NK-92 (cell line): Measurements from ENCODE around the gene SLC23A2.
"Not testable (repeated sequence)": the region's sequence is repeated elsewhere in the genome, so short reads cannot be mapped to it uniquely, and the experiment has no call there.

Source experiments
- DNase-seq: peaks from one replicate; lab custom pipeline; 2025; ENCODE audit not compliant: unreplicated experiment; lab: John Stamatoyannopoulos, UW

SLC23A2 gene

DNA sequence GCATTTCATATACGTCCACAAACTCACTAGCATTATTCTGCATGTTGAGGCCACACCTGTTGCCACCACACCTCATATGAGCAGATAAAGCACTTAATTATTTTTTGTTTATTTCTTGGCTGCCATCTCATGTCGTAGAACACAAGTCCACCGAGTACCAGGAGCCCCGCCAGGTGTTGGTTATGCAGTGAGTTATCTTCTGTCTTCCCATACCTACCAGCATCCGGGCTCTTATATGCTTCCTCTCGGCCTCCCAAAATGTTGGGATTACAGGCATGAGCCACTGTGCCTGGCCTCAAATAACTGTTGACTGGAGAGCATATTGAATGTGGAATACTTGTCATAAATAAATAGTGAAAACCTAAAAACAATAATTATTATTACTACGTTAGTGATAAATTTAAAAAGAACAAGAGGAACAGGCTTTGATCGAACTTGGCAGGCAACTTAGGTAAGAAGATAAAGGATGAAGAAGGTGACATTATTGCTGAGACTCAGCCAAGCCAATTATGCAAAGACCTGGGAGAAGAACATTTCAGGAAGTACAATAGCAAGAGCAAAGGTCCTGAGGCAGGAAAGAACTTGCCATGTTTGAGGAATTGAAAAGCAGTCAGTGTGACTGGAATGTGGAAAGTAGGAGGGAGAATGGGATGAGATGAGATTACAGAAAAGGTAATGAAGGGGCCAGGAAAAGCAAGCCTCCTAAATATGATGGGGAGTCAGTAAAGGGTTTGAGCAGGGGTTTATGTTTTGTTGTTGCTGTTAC, 12.6 kb upstream of the SLC23A2 start:
- DNase-seq: no peak

DNA sequence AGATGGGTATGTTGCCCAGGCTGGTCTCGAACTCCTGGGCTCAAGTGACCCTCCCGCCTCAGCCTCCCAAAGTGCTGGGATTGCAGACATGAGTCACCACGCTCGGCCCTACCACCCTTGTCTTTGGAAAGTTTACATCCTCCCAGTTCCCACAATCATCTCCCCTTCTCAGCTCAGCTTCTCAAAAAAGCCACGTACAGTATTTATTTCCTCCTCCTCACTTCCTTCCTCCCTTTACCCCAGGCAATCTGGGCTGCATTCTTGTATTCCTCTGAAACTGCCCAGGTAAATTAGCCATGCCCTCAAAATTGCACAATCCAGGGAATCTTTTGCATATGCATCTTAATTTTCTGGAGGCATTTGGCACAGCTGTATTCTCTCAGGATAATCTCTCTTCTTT, 7.4 kb upstream of the SLC23A2 start:
- DNase-seq: no peak

DNA sequence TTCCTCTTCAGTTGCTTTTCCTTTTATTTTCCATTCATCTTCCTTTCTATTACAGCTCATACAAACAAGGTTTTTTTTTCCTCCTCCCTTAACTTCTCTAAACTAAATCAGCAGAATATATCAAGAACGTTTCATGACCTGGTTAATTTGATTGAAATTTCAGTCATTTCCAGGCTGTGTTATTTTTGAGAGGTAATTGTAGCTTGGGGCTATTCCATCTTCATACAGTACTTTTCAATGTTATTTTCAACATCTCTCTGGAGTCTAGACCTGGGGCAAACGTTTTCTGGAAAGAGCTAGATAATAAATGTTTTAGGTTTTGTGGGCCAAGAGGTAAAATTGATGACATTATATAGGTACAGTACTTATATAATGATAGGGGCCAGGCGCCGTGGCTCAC, 4.0 kb upstream of the SLC23A2 start:
- DNase-seq: no peak

DNA sequence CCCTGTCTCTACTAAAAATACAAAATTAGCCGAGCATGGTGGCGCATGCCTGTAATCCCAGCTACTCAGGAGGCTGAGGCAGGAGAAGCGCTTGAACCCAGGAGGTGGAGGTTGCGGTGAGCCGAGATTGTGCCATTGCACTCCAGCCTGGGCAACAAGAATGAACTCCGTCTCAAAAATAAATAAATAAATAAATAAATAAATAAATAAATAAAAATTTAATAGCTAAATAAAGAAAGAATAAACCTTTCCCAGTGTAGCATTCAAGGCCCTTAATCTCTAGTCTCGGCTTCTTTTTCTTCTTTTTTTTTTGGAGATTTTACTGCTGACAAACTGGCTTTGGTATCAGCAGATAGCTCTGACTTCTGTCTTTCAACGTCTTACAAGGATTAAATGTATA, 3.5 kb upstream of the SLC23A2 start:
- DNase-seq: not testable (repeated sequence)

DNA sequence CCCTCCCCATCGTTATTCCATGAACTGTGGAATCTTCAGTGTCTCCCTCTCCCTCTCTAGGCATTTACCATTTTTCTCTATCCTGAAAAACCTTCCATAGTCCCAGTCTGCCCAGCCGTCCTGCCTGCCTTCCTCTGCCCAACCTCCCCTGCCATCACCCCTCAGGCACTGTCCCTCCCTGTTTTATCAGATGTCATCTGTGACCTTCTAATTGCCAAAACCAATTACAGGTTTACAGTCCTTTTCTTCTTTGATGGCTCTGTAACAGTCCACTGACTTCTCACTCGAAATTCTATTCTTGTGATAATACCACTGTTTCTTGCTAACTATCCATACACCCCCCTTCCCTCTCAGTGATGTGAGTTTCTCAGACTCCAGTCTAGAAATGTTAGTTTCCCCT, 2.3 kb upstream of the SLC23A2 start:
- DNase-seq: no peak

DNA sequence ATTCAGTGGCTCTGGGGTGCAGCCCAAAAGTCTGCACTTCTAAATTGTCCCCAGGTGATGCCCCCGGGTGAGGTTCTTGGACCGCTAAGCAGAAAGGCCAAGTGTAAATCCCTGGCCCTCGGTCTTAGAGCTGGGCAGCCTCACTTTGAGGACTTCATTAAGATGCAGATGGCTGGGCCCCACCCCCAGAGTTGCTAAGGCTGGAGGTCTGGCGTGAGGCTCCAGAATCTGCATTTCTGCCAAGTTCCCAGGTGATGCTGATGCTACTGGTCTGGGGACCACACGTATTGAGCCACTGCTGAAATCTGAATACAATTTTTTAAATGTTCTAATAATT, 735 bp upstream of the SLC23A2 start:
- no peak for DNase-seq

DNA sequence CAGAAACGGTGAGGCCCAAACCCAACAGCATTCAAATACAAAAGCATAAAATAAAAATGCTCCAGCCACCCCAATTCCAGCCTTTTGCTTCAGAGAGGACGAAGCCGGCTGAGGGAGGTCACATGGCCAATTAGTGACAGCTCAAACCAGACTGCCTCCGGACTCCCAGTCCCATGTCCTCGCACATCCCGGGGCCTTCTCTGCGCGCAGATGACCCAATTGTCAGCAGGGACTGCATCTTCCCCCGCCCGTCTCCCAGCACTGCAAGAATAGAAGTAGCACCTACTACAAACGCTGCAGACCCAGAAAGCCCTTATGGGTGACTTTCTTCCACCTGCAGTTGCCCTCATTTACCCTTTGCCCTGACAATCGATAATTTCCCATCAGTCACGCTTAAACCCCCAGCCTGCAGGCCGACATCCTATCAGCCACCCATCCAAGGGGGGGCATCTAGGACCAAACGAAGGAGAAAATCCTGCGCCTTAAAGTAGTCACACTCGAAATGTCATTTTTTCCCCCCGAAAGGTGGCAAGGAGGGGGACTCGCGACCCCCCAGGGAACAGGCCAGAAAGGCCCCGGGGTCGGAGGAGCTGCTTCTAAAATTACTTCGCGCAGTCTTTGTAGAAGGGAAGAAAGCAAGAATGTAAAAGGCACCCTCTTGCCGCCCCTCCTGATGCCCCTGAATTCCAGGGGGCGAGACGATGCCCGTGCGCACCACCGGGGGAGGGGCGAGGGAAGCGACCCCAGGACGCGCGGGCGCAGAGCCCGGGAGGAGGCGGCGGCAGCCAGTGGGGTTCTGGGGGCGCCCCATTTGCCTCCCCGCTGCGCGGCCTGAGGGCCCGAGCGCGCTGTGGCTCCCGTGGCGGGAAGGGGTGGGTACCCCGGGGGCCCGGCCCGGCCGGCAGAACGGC, 792 bp downstream of the SLC23A2 start:
- no peak for DNase-seq

DNA sequence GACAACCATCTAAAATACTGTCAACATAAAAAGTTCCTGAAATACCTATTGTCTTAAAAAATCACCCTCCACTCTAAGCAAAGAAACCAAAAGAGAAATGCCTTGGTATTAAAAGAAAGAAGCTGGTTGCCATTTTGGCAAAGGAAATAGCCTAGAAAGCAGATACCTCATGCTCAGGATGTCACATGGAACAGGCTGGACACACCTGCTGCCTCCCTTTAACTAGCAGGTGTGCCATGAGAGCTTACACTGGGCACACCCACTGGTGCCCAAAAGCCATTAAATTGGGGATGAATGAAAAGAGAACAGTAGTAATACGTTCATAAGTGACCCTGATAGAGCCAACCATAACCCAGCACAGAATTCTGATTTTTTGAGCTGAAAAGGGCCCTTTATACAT, 1.5 kb downstream of the SLC23A2 start:
- no peak for DNase-seq

DNA sequence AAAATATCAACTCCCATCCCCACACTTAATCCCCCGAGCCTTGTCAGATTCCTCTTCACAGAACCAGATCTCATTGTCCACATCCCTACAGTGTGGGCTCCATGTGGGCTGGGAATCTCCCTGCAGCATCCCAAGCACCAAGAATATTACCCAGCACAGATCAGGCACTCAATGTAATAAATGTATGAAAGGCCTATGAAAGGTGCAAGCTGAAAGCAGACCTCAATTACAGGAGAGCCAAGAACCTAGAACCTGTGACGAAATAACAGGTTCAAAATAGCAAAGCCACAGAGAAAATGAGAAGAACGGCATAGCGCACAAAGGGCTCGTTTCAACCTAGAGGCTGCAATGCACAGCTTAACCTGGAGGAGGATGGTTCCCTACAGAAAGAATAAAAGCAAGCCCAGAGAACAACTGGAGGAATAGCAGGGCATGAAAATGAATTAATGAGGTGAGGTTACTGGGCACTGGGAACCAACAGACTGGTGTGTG, 3.1 kb downstream of the SLC23A2 start:
- no peak for DNase-seq

DNA sequence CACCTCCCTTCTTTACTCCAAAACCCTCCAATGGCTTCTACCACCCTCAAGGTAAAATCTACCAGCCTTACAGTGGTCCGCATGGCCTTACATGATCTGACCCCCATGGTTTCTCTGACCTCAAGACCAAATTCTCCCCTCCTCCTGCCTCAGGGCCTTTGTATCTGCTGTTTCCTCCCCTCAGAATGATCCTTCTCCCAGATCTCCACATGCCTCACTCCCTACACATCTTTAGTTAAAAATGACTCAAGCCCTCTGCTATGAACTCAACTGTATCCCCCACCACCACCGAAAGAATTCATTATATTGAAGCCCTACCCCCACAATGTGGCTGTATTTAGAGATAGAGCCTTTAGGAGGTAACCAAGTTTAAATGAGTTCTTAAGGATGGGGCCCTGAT, 4.1 kb downstream of the SLC23A2 start:
- DNase-seq: no peak

DNA sequence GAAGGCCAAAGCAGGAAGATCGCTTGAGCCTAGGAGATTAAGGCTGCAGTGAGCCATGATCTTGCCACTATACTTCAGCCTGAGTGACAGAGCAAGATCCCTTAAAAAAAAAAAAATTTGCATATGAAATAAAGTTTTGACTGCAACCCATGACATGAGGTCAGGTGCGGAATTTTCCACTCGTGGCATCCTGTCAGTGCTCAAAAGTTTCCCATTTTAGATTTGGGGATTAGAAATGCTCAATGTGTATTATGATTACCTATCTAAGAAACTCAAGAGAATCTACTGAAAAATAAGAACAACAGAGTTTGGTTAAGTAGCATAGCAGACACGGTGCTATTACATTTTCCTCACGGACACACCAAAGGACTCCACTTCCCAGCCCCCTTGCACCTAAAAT, 11.7 kb downstream of the SLC23A2 start:
- no peak for DNase-seq

DNA sequence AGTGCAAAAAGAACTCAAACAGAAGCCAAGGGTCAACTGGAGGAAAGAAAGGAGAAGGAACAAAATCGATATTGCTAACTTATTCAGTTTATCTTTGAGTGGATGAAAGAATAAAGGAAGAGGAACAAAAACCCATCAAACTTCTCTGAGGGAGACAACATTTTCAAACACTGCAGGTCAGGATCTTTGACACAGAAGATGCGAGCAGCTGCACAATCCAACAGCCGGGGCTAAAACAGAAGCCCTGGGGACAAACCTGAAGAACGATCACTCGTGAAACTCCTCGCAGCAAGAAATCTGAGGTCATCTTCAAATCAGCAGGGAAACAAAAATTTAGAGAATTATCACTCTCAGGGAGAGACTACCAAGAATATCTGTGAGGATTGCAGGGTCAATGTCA, 14.2 kb downstream of the SLC23A2 start:
- DNase-seq: no peak

DNA sequence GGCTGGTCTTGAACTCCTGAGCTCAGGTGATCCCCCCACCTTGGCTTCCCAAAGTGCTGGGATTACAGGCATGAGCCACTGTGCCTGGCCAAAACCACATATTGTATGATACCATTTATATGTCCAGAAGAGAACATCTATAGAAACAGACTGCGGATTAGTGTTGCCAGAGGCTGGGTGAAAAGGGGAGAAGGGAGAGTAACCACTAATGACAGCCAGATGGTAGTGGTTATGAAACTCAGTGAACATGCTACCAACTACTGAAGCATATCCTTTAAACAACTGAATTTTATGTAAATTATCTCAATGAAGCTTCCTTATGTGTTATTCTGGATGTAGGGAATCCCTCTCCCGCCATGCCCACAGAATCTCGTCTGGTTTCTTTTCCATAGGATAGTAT, 15.7 kb downstream of the SLC23A2 start:
- DNase-seq: no peak

DNA sequence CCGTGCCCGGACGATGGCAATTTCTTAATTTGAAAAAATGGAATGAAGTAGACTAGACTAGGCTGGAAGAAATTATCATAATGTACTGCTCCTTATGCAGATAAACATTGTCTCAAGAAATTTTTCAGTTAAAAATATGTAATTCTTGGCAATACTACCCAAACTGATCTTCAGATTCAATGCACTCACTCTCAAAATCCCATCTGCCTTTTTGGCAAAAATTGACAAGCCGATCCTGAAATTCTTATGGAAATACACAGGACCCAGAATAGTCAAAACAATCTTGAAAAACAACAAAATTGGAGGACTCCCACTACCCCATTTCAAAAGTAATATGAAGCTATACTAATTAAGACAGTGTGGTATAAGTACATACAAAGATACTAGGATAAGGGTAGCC, 19.0 kb downstream of the SLC23A2 start:
- no peak for DNase-seq

DNA sequence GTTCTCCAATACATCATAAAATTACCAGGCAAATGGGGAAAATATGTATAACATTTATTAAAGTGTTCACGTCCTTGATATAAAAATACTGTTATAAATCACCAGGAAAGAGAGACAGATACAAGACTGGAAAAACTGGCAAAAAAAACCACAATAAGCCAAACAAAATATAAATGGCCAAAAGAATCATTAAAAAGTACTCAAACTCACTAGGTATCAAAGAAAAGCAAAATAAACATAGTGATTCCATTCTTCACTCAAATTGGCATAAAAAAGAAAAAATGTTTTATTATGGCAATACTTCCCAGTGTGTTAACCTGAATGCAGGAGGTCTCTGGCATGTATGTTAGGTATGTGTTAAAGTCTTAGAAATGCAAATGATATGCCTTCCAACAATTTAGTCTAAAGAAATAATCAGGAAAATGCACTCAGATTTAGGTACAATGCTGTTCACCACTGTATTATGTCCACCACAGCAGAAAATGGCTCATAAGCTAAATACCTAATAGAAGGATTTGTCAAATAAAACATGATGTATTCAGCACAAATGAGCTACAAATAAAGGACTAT, 21.4 kb downstream of the SLC23A2 start:
- no peak for DNase-seq

DNA sequence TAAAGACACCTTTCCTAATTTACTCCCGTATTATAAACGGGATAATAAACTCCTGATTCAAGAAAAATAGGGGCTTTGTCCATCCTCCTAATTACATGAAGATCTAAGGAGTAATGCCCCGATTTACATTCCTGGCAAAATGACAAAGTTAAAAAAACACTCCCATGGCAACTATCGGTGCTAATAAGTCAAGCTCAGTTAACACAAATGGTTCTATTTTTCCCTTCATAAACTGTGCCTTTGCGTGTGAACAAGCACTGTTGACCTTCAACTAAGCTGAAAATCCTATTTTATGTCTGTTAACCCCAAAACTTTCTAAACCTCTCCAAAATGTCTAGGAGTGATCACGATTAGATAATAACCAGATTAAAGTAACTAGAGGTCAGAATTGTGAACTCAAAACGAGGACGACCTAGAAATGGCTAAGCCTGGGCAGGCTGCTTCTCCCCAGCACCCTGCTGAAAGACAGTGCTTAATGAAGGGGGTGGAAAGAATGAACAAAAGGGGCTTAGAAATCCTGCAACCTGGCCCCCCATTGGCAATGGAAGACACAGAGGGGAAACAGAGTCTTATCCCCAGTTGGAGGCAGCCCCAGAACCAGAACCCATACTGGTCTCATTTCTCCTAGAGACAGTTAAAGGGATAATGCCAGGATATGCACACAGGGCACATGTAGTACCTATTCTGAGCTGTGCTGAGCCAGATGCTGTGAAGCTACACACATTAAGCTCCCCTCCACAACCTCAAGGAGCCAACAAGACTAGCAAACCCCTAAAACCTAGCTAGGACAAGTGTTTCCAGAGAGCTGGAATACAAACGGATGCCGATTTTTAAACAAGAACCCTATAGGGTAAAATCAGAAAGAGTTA, 23.0 kb downstream of the SLC23A2 start:
- no peak for DNase-seq

DNA sequence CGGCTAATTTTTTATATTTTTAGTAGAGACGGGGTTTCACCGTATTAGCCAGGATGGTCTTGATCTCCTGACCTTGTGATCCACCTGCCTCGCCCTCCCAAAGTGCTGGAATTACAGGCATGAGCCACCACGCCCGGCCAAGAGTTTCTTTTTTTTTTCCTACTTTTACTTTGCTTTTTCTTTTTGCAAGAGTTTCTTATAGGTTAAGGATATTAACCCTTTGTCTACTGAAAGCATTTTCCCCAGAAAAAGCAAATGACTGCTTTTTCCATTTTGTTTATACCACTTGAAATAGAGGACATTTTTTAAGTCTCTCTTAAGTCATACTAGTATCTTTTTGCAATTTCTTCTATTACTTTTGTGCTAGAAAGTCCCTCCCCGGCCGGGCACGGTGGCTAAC, 25.3 kb downstream of the SLC23A2 start:
- not testable (repeated sequence) for DNase-seq

DNA sequence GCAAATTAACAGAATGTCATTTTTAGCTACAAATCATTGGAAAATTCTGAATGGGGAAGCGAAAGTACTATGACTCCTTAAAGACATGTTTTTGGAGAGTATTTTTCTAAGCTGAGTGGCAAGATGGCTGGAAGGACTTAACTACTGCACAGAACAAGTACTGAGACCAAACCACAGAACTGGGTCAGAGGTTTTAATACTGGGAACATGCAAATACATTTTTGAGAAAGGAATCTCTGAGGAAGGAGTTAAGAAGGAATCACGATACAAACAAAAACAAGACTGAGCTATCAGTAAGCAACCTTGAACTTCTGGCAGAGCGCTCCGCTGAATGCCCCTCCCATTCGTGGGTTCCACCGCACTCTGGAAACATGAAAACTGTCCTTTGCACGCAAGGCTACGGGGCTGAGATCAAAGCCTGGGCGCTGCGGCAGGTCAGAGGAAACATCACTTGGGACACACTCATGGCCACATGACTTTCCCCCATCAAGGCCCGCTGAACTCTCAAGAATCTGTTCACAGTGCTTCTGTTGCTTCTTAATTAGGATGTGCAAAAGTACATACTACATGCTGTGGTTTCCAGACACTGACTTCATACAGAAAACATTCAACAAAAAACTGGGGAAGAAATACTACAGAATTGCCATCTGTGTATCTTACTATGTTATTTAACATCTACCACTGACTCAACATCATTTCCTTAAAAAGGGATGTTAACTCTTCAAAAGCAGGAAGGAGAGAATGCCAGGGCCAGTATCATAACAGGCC, 27.8 kb downstream of the SLC23A2 start:
- no peak for DNase-seq

DNA sequence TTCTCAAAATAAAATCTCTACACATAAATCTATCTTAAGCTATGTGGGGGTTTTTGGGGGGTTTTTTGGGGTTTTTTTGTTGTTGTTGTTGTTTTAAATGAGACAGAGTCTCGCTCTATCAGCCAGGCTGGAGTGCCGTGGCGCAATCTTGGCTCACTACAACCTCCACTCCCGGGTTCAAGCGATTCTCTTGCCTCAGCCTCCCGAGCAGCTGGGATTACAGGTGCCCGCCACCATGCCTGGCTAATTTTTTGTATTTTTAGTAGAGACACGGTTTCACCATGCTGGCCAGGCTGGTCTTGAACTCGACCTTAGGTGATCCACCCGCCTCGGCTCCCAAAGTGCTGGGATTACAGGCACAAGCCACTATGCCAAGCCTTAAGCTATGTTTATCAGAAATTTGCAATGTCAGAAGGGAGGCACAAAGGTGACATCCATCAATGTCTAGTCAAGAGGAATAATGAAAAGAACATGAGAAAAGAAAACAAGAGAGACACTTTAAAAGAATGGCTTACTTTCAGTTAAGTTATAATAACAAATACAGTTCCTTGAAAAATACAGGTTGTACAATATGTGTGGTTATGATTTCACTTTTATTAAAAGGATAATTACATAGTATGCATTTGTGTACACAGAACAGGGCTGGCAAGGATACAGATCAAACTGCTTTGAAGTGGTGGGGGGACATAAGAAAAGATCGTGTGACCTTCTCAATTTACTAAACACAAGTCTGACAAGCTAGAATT, 28.6 kb downstream of the SLC23A2 start:
- DNase-seq: no peak

DNA sequence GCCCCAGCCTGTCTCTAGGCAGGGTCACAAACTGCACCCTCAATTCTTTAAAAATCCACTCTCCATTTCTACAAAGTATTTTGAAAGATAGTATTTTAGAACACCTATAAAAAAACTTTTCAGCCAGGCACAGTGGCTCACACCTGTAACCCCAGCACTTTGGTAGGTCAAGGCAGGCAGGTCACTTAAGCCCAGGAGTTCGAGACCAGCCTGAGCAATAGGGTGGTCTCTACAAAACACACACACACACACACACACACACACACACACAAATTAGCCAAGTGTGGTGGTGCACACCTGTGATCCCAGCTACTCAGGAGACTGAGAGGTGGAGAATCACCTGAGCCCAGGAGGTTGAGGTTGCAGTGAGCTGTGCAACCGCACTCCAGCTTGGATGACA, 30.2 kb downstream of the SLC23A2 start:
- no peak for DNase-seq
